Mesothelial cell of epicardium (in vitro differentiated cells): ENCODE measurements around the gene ORMDL2. TPM values are rescaled to one million over a fixed set of nuclear protein-coding genes. Genes with fewer than 3 reads are reported as not detected.
A peak's percentile ranks its signal among the peaks of the same experiment; 100 is the strongest.

Experiments used
- DNase-seq, 2 experiments: peaks; one replicate each; pipeline ENCODE4 v3.0.0; 2021; ENCODE audit warnings: low spot score in 2 of 2; ENCODE audit not compliant: unreplicated experiment in 2 of 2
- H3K27ac Mint-ChIP-seq: 2 replicates; pipeline ENCODE4 v1.8.0; 2021; ENCODE audit warnings: mixed read lengths
- H3K27me3 Mint-ChIP-seq: 2 replicates; pipeline ENCODE4 v1.8.0; 2021; ENCODE audit warnings: low read depth, mixed read lengths
- H3K36me3 Mint-ChIP-seq: 2 replicates; pipeline ENCODE4 v1.8.0; 2021; ENCODE audit warnings: mixed read lengths
- H3K4me1 Mint-ChIP-seq: 2 replicates; pipeline ENCODE4 v1.8.0; 2021; ENCODE audit warnings: mixed read lengths
- H3K4me3 Mint-ChIP-seq: 2 replicates; pipeline ENCODE4 v1.8.0; 2021; ENCODE audit warnings: mild to moderate bottlenecking, moderate library complexity, mixed read lengths
- H3K9me3 Mint-ChIP-seq: 2 replicates; pipeline ENCODE4 v1.8.0; 2021; ENCODE audit warnings: mixed read lengths
- CTCF ChIP-seq: fragments of 200-600 bp; sonication (generic); IDR thresholded peaks from one replicate; pipeline ENCODE4 v1.5.0; 2021; ENCODE audit warnings: antibody characterized with exemption; ENCODE audit not compliant: unreplicated experiment
- total RNA-seq: library from RNA; stranded (reverse); gene quantifications from 3 replicates; pipeline ENCODE4 v1.2.1, GENCODE V29; 2021

Gene ORMDL2
- total RNA-seq, 1 donor from 2014 or later: 26.3 TPM

GRCh38 chr12:55818140-55818728 is 393 bp downstream of the ORMDL2 start:
- no peaks in the 10 kb centered on the region for H3K27me3 Mint-ChIP-seq
- no peak overlapping the region for H3K27ac Mint-ChIP-seq
- TF ChIP-seq CTCF: no peak
- H3K36me3 Mint-ChIP-seq: peaks cover 9% of the 10 kb centered on the region
- no peak overlapping the region for H3K4me3 Mint-ChIP-seq
- no peak for DNase-seq
- no peaks in the 10 kb centered on the region for H3K9me3 Mint-ChIP-seq
- peaks cover 24% of the 10 kb centered on the region for H3K4me1 Mint-ChIP-seq

- Mint-ChIP-seq H3K4me1 (peaks cover 24% of the 10 kb centered on the region), H3K27me3 (no peaks in the 10 kb centered on the region), H3K27ac (peak overlapping the region; percentile 49), H3K9me3 (no peaks in the 10 kb centered on the region), H3K36me3 (peaks cover 9% of the 10 kb centered on the region), H3K4me3 (no peak overlapping the region)
- DNase-seq: no peak
- TF ChIP-seq CTCF: no peak
These were observed 1.0 kb downstream of the ORMDL2 start for GRCh38 chr12:55818886-55819285.

GRCh38 chr12:55820679-55821078 is 2.8 kb downstream of the ORMDL2 start:
- no peak for TF ChIP-seq CTCF
- Mint-ChIP-seq H3K9me3 (no peaks in the 10 kb centered on the region), H3K4me3 (no peak overlapping the region), H3K36me3 (peaks cover 9% of the 10 kb centered on the region), H3K4me1 (peaks cover 17% of the 10 kb centered on the region), H3K27ac (no peak overlapping the region), H3K27me3 (no peaks in the 10 kb centered on the region)
- no peak for DNase-seq

GRCh38 chr12:55822228-55822627 is 4.4 kb downstream of the ORMDL2 start:
- TF ChIP-seq CTCF: no peak
- H3K27me3 Mint-ChIP-seq: no peaks in the 10 kb centered on the region
- DNase-seq: no peak
- peak overlapping the region; percentile 13 for H3K27ac Mint-ChIP-seq
- H3K36me3 Mint-ChIP-seq: peaks cover 9% of the 10 kb centered on the region
- peaks cover 19% of the 10 kb centered on the region for H3K4me1 Mint-ChIP-seq
- H3K9me3 Mint-ChIP-seq: no peaks in the 10 kb centered on the region
- H3K4me3 Mint-ChIP-seq: no peak overlapping the region

- H3K36me3 Mint-ChIP-seq: peaks cover 9% of the 10 kb centered on the region
- peaks cover 30% of the 10 kb centered on the region for H3K4me1 Mint-ChIP-seq
- no peaks in the 10 kb centered on the region for H3K9me3 Mint-ChIP-seq
- no peak for DNase-seq
- H3K27me3 Mint-ChIP-seq: no peaks in the 10 kb centered on the region
- no peak for TF ChIP-seq CTCF
- no peak overlapping the region for H3K4me3 Mint-ChIP-seq
- no peak overlapping the region for H3K27ac Mint-ChIP-seq
These were observed 5.6 kb downstream of the ORMDL2 start for GRCh38 chr12:55823419-55823818.

- H3K9me3 Mint-ChIP-seq: no peaks in the 10 kb centered on the region
- H3K4me1 Mint-ChIP-seq: peaks cover 22% of the 10 kb centered on the region
- no peak for TF ChIP-seq CTCF
- H3K4me3 Mint-ChIP-seq: no peak overlapping the region
- H3K27ac Mint-ChIP-seq: peak overlapping the region; percentile 30
- H3K36me3 Mint-ChIP-seq: peaks cover 9% of the 10 kb centered on the region
- DNase-seq: no peak
- no peaks in the 10 kb centered on the region for H3K27me3 Mint-ChIP-seq
These were observed 6.9 kb downstream of the ORMDL2 start for GRCh38 chr12:55824726-55825125.
